Measurements from ENCODE around the gene ZNF462. TPM values are rescaled to one million over a fixed set of nuclear protein-coding genes. Genes with fewer than 3 reads are reported as not detected.

ZNF462 gene
- total RNA-seq, 1 donor from 2014 or later, result 8.2 TPM

- no peak for TF ChIP-seq CTCF (IDR thresholded peaks at IDR 0.05; ENCODE audit: insufficient read depth, low read length, severe bottlenecking)
- peak overlapping the region; percentile 80 for H3K4me3 ChIP-seq (ENCODE audit: low read depth, low read length)
- H3K36me3 ChIP-seq (ENCODE audit: control insufficient read depth, insufficient read depth, low read length), result no peaks in the 10 kb centered on the region
- FAIRE-seq (no peak), DNase-seq (ENCODE audit: low read depth) (peak; percentile 44)
- no peaks in the 10 kb centered on the region for H3K27me3 ChIP-seq (ENCODE audit: control insufficient read depth, insufficient read depth, low read length)
Observed at GRCh38 chr9:106860721-106861639, 2.0 kb upstream of the ZNF462 start.

GRCh38 chr9:106861640-106862109 lies 1.3 kb upstream of the ZNF462 start:
- FAIRE-seq (no peak), DNase-seq (ENCODE audit: low read depth) (no peak)
- Histone ChIP-seq H3K36me3 (ENCODE audit: control insufficient read depth, insufficient read depth, low read length) (no peaks in the 10 kb centered on the region), H3K4me3 (ENCODE audit: low read depth, low read length) (peak overlapping the region; percentile 80), H3K27me3 (ENCODE audit: control insufficient read depth, insufficient read depth, low read length) (no peaks in the 10 kb centered on the region)
- no peak for TF ChIP-seq CTCF (IDR thresholded peaks at IDR 0.05; ENCODE audit: insufficient read depth, low read length, severe bottlenecking)

DNA sequence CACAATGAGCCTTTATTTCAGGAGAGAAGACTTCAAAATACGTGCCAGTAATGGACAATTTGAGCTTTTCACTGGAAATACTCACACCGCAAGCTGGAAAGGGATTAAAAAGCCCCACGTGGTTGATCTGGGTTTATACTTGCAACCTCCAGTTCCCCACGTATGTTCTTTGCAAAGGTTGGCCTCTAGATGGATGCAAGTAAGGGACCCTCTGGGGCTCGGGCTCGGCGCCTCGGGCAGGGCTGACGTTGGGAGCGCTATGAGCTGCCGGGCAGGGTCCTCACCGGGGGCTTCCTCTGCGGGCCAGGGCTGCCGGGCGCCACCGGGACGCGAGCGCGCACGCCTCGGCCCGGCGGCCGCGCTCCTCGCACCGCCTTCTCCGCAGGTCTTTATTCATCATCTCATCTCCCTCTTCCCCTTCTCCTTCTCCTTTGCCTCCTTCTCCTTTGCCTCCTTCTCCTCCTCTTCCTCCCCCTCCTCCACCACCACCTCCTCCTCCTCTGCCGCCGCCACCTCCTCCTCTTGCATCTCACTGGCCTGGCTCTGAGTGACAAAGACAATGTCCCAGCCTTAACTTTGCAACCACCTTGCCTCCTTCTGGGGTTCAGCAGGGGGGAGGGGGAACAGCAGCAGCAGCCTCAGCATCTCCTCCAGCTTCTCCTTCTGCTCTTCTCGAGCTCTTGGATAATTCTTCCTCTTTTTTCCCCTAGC lies 701 bp upstream of the ZNF462 start:
- H3K4me3 ChIP-seq (ENCODE audit: low read depth, low read length), result peak overlapping the region; percentile 80
- TF ChIP-seq CTCF (IDR thresholded peaks at IDR 0.05; ENCODE audit: insufficient read depth, low read length, severe bottlenecking), result no peak
- no peaks in the 10 kb centered on the region for H3K27me3 ChIP-seq (ENCODE audit: control insufficient read depth, insufficient read depth, low read length)
- DNase-seq (ENCODE audit: low read depth) (peak; percentile 38), FAIRE-seq (no peak)
- no peaks in the 10 kb centered on the region for H3K36me3 ChIP-seq (ENCODE audit: control insufficient read depth, insufficient read depth, low read length)

- Histone ChIP-seq H3K27me3 (ENCODE audit: control insufficient read depth, insufficient read depth, low read length) (no peaks in the 10 kb centered on the region), H3K4me3 (ENCODE audit: low read depth, low read length) (peak overlapping the region; percentile 80), H3K36me3 (ENCODE audit: control insufficient read depth, insufficient read depth, low read length) (no peaks in the 10 kb centered on the region)
- no peak for TF ChIP-seq CTCF (IDR thresholded peaks at IDR 0.05; ENCODE audit: insufficient read depth, low read length, severe bottlenecking)
- FAIRE-seq, result no peak
- DNase-seq (ENCODE audit: low read depth), result peak; percentile 74
Observed at GRCh38 chr9:106864373-106865143, 1.6 kb downstream of the ZNF462 start.

GRCh38 chr9:106866243-106866642 lies 3.3 kb downstream of the ZNF462 start:
- H3K27me3 ChIP-seq (ENCODE audit: control insufficient read depth, insufficient read depth, low read length), result no peaks in the 10 kb centered on the region
- no peak overlapping the region for H3K4me3 ChIP-seq (ENCODE audit: low read depth, low read length)
- DNase-seq (ENCODE audit: low read depth) (no peak), FAIRE-seq (no peak)
- TF ChIP-seq CTCF (IDR thresholded peaks at IDR 0.05; ENCODE audit: insufficient read depth, low read length, severe bottlenecking), result no peak
- H3K36me3 ChIP-seq (ENCODE audit: control insufficient read depth, insufficient read depth, low read length), result no peaks in the 10 kb centered on the region
